Tibial artery (tissue), 4 donors: ENCODE data around the gene ULK2.
A peak's percentile ranks its signal among the peaks of the same experiment; 100 is the strongest.

Experiments
- DNase-seq, 2 donors: peaks; one replicate each; pipeline ENCODE4 v3.0.0-alpha.2; 2019
- H3K27ac ChIP-seq, 2 donors: fragments of 200-600 bp; sonication (generic) in 1 of 2; 1 replicate in 1 of 2; 2 replicates in 1 of 2; pipeline ENCODE4 v1.5.1; 2018 to 2019; ENCODE audit warnings: mild to moderate bottlenecking in 1 of 2
- H3K27me3 ChIP-seq, 2 donors: fragments of 200-600 bp; sonication (generic) in 1 of 2; one replicate each; pipeline versions ENCODE4 v1.5.1 to v1.6.0; 2016 to 2019
- H3K36me3 ChIP-seq, 3 donors: fragments of 200-600 bp; sonication (generic) in 2 of 3; one replicate each; pipeline ENCODE4 v1.5.1; 2016 to 2019; ENCODE audit warnings: mild to moderate bottlenecking in 2 of 3
- H3K4me1 ChIP-seq, 4 donors: fragments of 200-600 bp; sonication (generic) in 2 of 4; 1 replicate in 3 of 4; 2 replicates in 1 of 4; pipeline ENCODE4 v1.5.1; 2016 to 2019
- H3K4me3 ChIP-seq, 2 donors: fragments of 200-600 bp; sonication (generic) in 1 of 2; 1 replicate in 1 of 2; 2 replicates in 1 of 2; pipeline ENCODE4 v1.5.1; 2018 to 2019; ENCODE audit warnings: mild to moderate bottlenecking in 2 of 2
- H3K9me3 ChIP-seq, 3 donors: fragments of 200-600 bp; sonication (generic) in 1 of 3; one replicate each; pipeline ENCODE4 v1.5.1; 2016 to 2019
- intact Hi-C: fragments of 100-400 bp; cut with DNase I; formaldehyde crosslinking; loops from one replicate; pipeline ENCODE4 v1.15.0; 2023; ENCODE audit warnings: low total_unique reads
- TF ChIP-seq, protein P1 (sequence below), 2 experiments: fragments of 200-600 bp in 1 of 2; fragments of 450-650 bp in 1 of 2; IDR thresholded peaks; one replicate each; pipeline ENCODE4 v1.5.1; 2017 to 2019; ENCODE audit warnings: antibody characterized with exemption in 2 of 2, mild to moderate bottlenecking in 1 of 2, moderate library complexity in 1 of 2

The ULK2 gene

DNA sequence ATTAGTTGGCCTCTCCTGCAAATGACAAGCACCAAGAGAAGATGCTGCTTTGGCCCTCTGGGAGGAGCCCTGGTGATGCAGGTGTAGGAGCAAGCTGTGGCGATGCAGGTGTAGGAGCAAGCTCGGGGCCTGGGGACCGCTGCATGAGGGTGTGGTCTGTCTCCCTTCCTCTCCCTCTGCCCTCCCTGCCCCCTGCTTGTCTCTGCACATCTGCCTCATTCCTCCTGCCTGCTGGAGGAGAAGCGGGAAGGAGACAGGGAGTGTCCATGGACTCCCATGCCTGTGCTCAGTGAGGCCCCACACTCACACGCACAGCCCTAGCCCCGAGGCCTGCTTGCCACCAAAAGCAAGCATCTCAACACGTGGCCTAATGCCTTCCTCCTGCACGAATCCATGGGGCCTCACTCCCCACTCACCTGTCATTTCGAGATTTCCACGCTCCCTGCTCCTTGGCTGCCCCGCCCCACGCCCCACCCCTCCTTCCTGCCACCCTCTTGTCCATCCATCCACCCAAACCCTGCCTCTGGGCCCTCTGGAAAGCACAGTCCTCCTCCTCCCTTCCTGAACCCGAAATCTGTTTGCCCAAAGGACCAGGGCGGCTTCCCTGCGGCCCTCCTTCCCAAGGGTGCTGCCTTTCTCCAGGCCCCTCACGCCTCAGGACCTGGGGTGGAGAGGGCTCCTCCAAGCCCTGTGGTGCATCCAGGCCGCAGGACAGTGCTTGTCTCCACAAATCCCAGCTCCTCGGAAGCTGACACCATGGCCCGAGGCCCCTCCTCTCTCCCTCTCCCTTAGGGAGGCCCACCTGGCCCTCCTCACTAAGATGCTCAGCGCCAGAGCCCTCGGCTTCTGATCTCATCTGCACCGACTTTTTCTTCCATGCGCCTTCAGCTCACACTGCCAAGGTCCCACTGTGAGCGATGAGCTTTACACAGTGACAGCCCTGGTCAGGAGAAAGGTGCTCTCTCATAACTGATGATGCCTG lies 107.9 kb downstream of the ULK2 start:
- intact Hi-C loops, result loop anchor here (5.0 kb wide), 1 partner anchor 398 kb away; the partner anchor contains the start of gene B9D1
- Histone ChIP-seq H3K36me3 (no peaks in the 10 kb centered on the region), H3K27me3 (no peaks in the 10 kb centered on the region), H3K9me3 (no peaks in the 10 kb centered on the region), H3K4me3 (no peak overlapping the region), H3K4me1 (peaks cover 0 to 7% (median 7%) of the 10 kb centered on the region in 4 donors), H3K27ac (no peak overlapping the region)
- peak in 1 of 2 donors; percentile 48 for DNase-seq
- TF ChIP-seq, protein P1, sequence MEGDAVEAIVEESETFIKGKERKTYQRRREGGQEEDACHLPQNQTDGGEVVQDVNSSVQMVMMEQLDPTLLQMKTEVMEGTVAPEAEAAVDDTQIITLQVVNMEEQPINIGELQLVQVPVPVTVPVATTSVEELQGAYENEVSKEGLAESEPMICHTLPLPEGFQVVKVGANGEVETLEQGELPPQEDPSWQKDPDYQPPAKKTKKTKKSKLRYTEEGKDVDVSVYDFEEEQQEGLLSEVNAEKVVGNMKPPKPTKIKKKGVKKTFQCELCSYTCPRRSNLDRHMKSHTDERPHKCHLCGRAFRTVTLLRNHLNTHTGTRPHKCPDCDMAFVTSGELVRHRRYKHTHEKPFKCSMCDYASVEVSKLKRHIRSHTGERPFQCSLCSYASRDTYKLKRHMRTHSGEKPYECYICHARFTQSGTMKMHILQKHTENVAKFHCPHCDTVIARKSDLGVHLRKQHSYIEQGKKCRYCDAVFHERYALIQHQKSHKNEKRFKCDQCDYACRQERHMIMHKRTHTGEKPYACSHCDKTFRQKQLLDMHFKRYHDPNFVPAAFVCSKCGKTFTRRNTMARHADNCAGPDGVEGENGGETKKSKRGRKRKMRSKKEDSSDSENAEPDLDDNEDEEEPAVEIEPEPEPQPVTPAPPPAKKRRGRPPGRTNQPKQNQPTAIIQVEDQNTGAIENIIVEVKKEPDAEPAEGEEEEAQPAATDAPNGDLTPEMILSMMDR (IDR thresholded peaks at IDR 0.05), result no peak

DNA sequence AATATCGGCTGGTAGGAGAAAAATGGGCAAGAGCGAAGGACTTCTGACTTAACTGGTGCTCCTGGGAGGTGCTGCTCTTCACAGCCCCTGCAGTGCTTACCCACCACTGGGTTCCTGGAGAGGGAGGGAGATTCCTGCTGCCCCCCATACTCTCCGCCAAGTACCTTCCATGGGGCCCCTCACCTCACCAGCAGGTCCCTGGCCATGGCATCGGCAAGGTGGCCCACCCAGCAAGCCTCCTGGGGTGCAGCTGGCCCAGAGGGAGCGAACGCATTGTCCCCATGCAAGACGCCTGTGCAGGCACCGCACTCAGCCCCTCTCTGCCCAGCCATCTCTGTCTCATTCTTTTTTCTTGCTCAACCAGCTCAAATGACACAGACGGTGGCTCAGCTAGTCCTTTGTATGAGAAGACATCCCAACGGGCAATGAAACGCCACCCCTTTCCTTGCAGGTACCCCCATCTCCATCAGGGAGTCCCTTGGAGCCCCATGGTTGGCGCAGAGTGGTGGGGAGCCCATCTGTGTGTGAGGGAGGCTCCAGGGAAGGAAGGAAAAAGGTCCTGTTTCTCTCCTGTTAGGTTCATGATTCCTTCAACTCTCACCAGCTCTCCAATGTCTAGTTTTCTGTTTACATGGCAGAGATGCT lies 110.1 kb downstream of the ULK2 start:
- H3K4me3 ChIP-seq, result no peak overlapping the region

DNA sequence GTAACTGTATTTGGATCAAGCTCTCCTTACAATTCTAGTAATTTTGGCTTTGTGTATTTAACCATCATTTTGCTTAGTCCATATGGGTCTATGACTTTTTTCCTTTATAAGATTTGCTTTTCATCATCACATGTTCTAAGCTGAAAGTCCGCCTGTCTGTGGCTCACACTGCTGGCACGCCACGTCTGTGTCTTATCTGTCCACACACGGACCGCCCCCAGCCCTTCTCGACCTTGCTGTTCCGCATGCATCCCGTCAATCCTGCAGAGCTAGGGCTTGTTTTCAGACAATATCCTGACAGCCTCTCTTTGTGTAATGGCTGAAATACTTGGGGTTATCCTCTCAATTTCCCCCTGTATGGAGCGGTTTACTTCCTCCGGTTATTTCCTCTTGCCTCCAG lies 111.2 kb downstream of the ULK2 start:
- intact Hi-C loops, result no loop called here
- Histone ChIP-seq H3K36me3 (no peaks in the 10 kb centered on the region), H3K4me1 (peaks cover 3 to 30% (median 21%) of the 10 kb centered on the region in 4 donors), H3K4me3 (no peak overlapping the region), H3K27ac (no peak overlapping the region), H3K9me3 (no peaks in the 10 kb centered on the region), H3K27me3 (no peaks in the 10 kb centered on the region)
- peak in 1 of 2 donors; percentile 33 for DNase-seq
- TF ChIP-seq, protein P1 (IDR thresholded peaks at IDR 0.05), result no peak

More for the DNA sequence above, 110.1 kb downstream of the ULK2 start:
- TF ChIP-seq, protein P1 (IDR thresholded peaks at IDR 0.05), result no peak
- Histone ChIP-seq H3K27me3 (no peaks in the 10 kb centered on the region), H3K4me1 (peaks cover 3 to 28% (median 22%) of the 10 kb centered on the region in 4 donors), H3K27ac (no peak overlapping the region), H3K9me3 (no peaks in the 10 kb centered on the region), H3K36me3 (no peaks in the 10 kb centered on the region)
- DNase-seq, result peak in 1 of 2 donors; percentile 57
- intact Hi-C loops, result no loop called here

DNA sequence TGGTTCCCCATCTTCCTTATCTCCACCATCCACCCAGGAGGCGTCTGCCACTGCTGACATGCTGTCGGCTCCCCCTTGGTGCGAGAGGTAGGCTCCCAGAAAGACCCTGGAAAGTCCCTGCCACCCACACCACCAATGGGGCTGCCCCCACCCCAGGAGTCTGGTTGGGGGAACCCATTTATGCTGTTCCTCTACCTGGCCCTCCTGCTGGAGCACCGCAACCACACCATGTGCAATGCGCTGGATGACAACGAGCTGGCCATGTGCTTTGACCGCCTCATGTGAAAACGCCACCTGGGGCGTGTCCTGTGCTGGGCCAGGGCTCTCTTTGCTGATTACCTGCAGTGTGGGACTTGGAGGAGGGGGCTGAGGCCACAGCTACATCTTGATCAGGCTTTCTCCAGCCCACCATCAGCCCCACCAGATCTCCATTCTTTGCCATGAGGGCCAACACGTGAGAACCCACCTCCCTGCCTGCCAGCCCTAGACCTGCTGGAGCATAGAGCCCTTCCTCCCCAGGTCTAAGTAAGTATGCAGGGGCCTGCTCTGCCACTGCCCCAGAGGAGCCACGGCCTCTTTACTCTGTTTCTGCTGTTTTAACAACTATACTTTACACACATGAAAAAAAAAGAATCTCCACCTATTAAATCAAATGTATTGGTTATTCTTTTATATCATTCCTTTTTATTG lies 111.8 kb downstream of the ULK2 start:
- Histone ChIP-seq H3K36me3 (no peaks in the 10 kb centered on the region), H3K27me3 (no peaks in the 10 kb centered on the region), H3K4me3 (no peak overlapping the region), H3K4me1 (peaks cover 3 to 30% (median 21%) of the 10 kb centered on the region in 4 donors), H3K27ac (no peak overlapping the region), H3K9me3 (no peaks in the 10 kb centered on the region)
- intact Hi-C loops, result no loop called here
- DNase-seq, result peak in 1 of 2 donors; percentile 59
- TF ChIP-seq, protein P1 (IDR thresholded peaks at IDR 0.05), result no peak

DNA sequence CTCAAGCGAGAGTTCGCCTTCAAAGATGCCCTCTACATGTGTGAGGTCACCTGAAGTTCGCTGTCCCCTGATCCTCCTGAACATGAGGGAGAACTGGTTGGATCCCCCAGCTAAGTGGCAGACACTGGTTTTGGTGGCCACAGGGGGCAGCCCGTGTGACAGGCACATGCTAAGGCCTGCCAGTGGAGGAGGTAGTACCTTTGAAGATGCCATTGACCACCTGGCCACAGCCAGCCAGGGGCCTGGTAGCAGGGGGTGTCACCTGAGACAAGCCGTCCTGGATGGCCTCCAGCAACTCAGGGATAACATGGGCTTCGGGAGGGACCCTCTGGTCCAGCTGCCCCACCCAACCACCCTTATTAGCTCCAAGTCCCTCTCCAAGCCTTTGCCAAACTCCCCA lies 112.3 kb downstream of the ULK2 start:
- H3K4me1 ChIP-seq, result peaks cover 3 to 30% (median 21%) of the 10 kb centered on the region in 4 donors
- H3K36me3 ChIP-seq, result no peaks in the 10 kb centered on the region
- DNase-seq, result no peak
- H3K27me3 ChIP-seq, result no peaks in the 10 kb centered on the region
- TF ChIP-seq, protein P1 (IDR thresholded peaks at IDR 0.05), result no peak
- peak overlapping the region in 1 of 2 donors; percentile 91 for H3K27ac ChIP-seq
- intact Hi-C loops, result no loop called here
- H3K9me3 ChIP-seq, result no peaks in the 10 kb centered on the region
- no peak overlapping the region for H3K4me3 ChIP-seq
